RWPE1 (cell line): Measurements from ENCODE around the gene TRAPPC3.

Source experiments
- CTCF ChIA-PET: fragments of 350-600 bp; sonication (Branson Sonifier 250); formaldehyde crosslinking; extraction: SDS; loops from one replicate; lab custom pipeline; 2021; lab: Yijun Ruan, JAX
- POLR2A ChIA-PET: fragments of 400-600 bp; formaldehyde crosslinking; extraction: SDS; loops from one replicate; lab custom pipeline; 2020; ENCODE audit warnings: antibody characterized with exemption; ENCODE audit not compliant: low non-redundant PET; lab: Yijun Ruan, JAX
- DNase-seq: peaks from one replicate; pipeline ENCODE4 v3.0.0; 2012; ENCODE audit warnings: low spot score
- H3K27ac ChIP-seq: fragments of 450-650 bp; 2 replicates; pipeline ENCODE4 v1.5.1; 2017
- CTCF ChIP-seq: fragments of 450-650 bp; conservative IDR thresholded peaks from 2 replicates; pipeline ENCODE4 v1.5.1; 2017; ENCODE audit warnings: low read depth, mild to moderate bottlenecking

The TRAPPC3 gene

GRCh38 chr1:36118447-36119204, 30.7 kb downstream of the TRAPPC3 start:
- no peak overlapping the region for H3K27ac ChIP-seq
- TF ChIP-seq CTCF, result no peak
- POLR2A ChIA-PET, result no interaction called here
- DNase-seq, result no peak
- CTCF ChIA-PET, result interaction anchor here (0.5 to 1.0 kb wide), 4 partner anchors 16 to 82 kb away, joined by 3 to 4 read pairs (median 3); no protein-coding TSS in a partner anchor

GRCh38 chr1:36116901-36117300, 32.4 kb downstream of the TRAPPC3 start:
- ChIA-PET CTCF (interaction anchor here (1.6 kb wide), 1 partner anchor 18 kb away, joined by 6 read pairs; no protein-coding TSS in a partner anchor), POLR2A (no interaction called here)
- no peak for TF ChIP-seq CTCF
- no peak overlapping the region; the same call in 1 of the 2 replicates for H3K27ac ChIP-seq
- no peak for DNase-seq

GRCh38 chr1:36115931-36116330, 33.4 kb downstream of the TRAPPC3 start:
- H3K27ac ChIP-seq, result peak overlapping the region; percentile 53
- POLR2A ChIA-PET, result no interaction called here
- CTCF ChIA-PET, result interaction anchor here (0.6 to 1.4 kb wide), 2 partner anchors 15 to 72 kb away, joined by 3 to 4 read pairs; no protein-coding TSS in a partner anchor
- no peak for TF ChIP-seq CTCF
- DNase-seq, result no peak

DNA sequence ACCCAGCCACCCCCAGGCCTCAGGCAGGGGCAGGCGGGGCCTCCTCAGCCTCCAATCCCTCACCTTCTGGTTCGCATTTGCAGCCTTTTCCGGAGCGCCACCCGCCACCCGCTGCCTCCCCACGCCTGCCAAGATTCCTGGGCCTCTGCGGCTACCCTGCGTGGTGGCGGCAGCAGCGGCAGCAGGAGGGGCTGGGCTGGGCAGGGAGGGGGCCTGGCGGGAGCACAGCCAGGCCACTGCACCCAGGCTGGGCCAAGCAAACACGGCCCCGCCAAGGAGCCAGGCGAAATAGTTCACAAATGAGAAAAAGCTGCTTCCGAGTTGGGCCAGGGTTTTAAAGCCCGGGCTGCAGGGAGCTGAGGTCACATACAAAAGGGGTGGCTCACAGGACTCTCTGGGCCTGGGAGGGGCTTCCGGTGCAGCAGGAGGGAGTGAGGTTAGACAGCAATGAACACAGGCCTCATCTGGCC, 34.1 kb downstream of the TRAPPC3 start:
- ChIA-PET CTCF (interaction anchor here (1.4 kb wide), 1 partner anchor 15 kb away, joined by 4 read pairs; no protein-coding TSS in a partner anchor), POLR2A (no interaction called here)

GRCh38 chr1:36114371-36114770, 34.9 kb downstream of the TRAPPC3 start:
- ChIA-PET POLR2A (no interaction called here), CTCF (interaction anchor here (0.7 kb wide), 1 partner anchor 73 kb away, joined by 3 read pairs; no protein-coding TSS in a partner anchor)
- H3K27ac ChIP-seq, result peak overlapping the region; percentile 53; the same call in 1 of the 2 replicates
- no peak for DNase-seq
- no peak for TF ChIP-seq CTCF

More for the DNA sequence above, 34.1 kb downstream of the TRAPPC3 start:
- DNase-seq, result no peak
- no peak for TF ChIP-seq CTCF
- H3K27ac ChIP-seq, result peak overlapping the region; percentile 53

DNA sequence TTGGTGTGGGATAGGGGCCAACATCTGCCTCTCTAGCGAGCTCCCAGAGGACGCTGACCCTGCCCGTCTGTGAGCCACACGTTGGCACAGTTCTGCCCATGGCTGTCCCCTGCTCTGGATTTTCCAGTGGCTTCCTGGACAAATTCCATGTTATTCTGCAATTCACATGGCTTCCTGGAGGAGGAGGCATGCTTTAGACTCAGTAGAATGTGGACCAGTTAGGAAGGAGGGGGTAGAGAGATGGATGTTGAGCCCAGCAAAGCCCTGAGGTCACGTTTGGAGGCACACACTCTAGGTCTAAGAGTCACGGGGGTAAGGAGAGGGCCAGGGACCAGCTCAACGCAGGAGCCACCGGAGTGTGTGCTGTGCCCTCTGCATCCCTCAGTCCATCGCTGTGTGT, 36.5 kb downstream of the TRAPPC3 start:
- TF ChIP-seq CTCF, result no peak
- ChIA-PET POLR2A (no interaction called here), CTCF (no interaction called here)
- no peak for DNase-seq
- H3K27ac ChIP-seq, result no peak overlapping the region
